ENCODE measurements around the gene ST3GAL4.
"Not testable (repeated sequence)": the region's sequence is repeated elsewhere in the genome, so short reads cannot be mapped to it uniquely, and the experiment has no call there.

Gene ST3GAL4

GRCh38 chr11:126361400-126361799 is 5.9 kb downstream of the ST3GAL4 start:
- TF ChIP-seq CTCF (conservative IDR thresholded peaks at IDR 0.05) = no peak
- H3K27ac ChIP-seq = no peak overlapping the region

GRCh38 chr11:126362879-126363655 is 7.6 kb downstream of the ST3GAL4 start:
- no peak for TF ChIP-seq CTCF (conservative IDR thresholded peaks at IDR 0.05)
- H3K27ac ChIP-seq = no peak overlapping the region

GRCh38 chr11:126363706-126364248 is 8.3 kb downstream of the ST3GAL4 start:
- no peak for TF ChIP-seq CTCF (conservative IDR thresholded peaks at IDR 0.05)
- no peak overlapping the region for H3K27ac ChIP-seq

GRCh38 chr11:126364735-126365134 is 9.2 kb downstream of the ST3GAL4 start:
- not testable (repeated sequence) for H3K27ac ChIP-seq

GRCh38 chr11:126365508-126365907 is 10.0 kb downstream of the ST3GAL4 start:
- H3K27ac ChIP-seq = peak overlapping the region; percentile 71

- no peak for TF ChIP-seq CTCF (conservative IDR thresholded peaks at IDR 0.05)
- peak overlapping the region; percentile 71 for H3K27ac ChIP-seq
Measured at GRCh38 chr11:126366064-126366822, 10.8 kb downstream of the ST3GAL4 start.

- peak overlapping the region; percentile 71; the same call in 1 of the 2 replicates for H3K27ac ChIP-seq
Measured at GRCh38 chr11:126366823-126367654, 11.6 kb downstream of the ST3GAL4 start.

- H3K27ac ChIP-seq = peak overlapping the region; percentile 51
Measured at GRCh38 chr11:126367806-126368205, 12.3 kb downstream of the ST3GAL4 start.

GRCh38 chr11:126368336-126369119 is 13.0 kb downstream of the ST3GAL4 start:
- TF ChIP-seq CTCF (conservative IDR thresholded peaks at IDR 0.05) = 0 out of 2 replicates have a peak, but pooled peaks have one; percentile 12
- H3K27ac ChIP-seq = peak overlapping the region; percentile 51
